ENCODE results near the gene LRRC36. TPM values are rescaled to one million over a fixed set of nuclear protein-coding genes. Genes with fewer than 3 reads are reported as not detected.

LRRC36 gene
- total RNA-seq, 1 donor from 2014 or later: 0.20 TPM

DNA sequence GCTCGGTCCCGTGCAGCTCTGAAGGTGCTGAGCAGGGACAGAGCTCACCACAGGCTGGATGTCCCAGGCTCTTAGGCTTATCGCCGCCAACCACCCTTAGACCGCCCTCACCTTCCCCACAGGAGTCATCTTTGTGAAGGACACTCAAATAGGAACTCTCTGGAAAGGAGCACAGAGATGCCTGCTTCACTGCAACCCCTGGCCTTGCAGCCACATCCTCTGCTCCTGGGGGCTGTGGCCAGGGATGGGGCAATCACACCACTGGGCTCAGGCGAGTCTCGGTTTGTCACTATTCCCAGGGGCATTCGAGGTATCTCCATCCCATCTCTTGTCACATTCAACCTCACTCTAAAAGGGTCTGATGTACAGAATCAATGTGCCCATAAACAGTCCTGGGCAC, 78.7 kb downstream of the LRRC36 start:
- Mint-ChIP-seq H3K4me1 (ENCODE audit: low read depth) (peaks cover 16% of the 10 kb centered on the region), H3K36me3 (ENCODE audit: low read depth) (peaks cover 4% of the 10 kb centered on the region), H3K27me3 (ENCODE audit: low read depth) (no peaks in the 10 kb centered on the region), H3K9me3 (ENCODE audit: low read depth) (no peaks in the 10 kb centered on the region), H3K4me3 (ENCODE audit: unreplicated experiment) (no peak overlapping the region), H3K27ac (ENCODE audit: unreplicated experiment) (no peak overlapping the region)
- DNase-seq (ENCODE audit: low spot score): no peak
- TF ChIP-seq, protein P1, sequence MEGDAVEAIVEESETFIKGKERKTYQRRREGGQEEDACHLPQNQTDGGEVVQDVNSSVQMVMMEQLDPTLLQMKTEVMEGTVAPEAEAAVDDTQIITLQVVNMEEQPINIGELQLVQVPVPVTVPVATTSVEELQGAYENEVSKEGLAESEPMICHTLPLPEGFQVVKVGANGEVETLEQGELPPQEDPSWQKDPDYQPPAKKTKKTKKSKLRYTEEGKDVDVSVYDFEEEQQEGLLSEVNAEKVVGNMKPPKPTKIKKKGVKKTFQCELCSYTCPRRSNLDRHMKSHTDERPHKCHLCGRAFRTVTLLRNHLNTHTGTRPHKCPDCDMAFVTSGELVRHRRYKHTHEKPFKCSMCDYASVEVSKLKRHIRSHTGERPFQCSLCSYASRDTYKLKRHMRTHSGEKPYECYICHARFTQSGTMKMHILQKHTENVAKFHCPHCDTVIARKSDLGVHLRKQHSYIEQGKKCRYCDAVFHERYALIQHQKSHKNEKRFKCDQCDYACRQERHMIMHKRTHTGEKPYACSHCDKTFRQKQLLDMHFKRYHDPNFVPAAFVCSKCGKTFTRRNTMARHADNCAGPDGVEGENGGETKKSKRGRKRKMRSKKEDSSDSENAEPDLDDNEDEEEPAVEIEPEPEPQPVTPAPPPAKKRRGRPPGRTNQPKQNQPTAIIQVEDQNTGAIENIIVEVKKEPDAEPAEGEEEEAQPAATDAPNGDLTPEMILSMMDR (IDR thresholded peaks at IDR 0.05): no peak

DNA sequence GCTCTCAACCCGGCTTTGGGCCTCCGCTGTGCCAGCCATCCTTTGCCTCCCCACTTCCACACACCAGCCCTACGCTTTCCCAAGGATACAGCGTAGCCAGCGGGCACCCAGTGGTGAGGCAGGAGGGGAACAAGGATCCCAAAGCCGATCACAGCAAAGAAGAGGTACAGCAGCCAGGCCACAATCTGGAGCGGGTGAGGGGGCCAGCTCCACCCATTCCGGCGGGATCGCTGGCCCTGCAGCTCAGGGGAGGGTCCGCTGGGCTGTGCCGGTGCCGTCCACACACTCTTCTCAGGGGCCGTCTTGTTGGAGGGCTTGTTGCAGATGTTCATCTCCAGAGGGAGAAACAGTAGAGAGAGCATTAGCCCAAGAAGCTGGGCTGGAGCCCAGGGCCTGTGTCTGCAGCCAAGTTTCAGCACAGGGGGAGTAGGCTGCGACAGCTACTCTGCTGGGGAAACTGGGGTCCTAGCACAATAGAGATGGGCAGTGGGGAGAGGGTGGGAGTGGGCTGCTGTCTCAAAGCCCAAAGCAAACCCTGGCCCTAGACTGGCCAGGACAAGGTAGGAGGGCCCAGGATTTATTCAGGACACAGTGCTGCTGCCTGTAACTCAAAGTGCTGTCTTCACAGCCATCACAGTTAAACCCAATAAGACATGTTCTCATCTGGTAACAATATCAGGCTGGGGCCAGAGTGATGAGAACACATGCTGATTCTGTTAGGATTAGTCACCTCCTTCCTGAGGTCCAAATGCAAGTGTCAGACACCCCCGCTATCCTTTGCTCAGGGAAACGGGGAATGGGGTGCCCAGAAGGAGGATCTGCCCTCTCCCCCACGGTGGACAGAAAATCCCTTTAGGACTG, 79.7 kb downstream of the LRRC36 start:
- TF ChIP-seq, protein P1 (IDR thresholded peaks at IDR 0.05): no peak
- no peaks in the 10 kb centered on the region for H3K9me3 Mint-ChIP-seq (ENCODE audit: low read depth)
- H3K27ac Mint-ChIP-seq (ENCODE audit: unreplicated experiment): peak overlapping the region; percentile 74
- peaks cover 4% of the 10 kb centered on the region for H3K36me3 Mint-ChIP-seq (ENCODE audit: low read depth)
- H3K4me3 Mint-ChIP-seq (ENCODE audit: unreplicated experiment): no peak overlapping the region
- no peaks in the 10 kb centered on the region for H3K27me3 Mint-ChIP-seq (ENCODE audit: low read depth)
- no peak for DNase-seq (ENCODE audit: low spot score)
- peaks cover 16% of the 10 kb centered on the region for H3K4me1 Mint-ChIP-seq (ENCODE audit: low read depth)

DNA sequence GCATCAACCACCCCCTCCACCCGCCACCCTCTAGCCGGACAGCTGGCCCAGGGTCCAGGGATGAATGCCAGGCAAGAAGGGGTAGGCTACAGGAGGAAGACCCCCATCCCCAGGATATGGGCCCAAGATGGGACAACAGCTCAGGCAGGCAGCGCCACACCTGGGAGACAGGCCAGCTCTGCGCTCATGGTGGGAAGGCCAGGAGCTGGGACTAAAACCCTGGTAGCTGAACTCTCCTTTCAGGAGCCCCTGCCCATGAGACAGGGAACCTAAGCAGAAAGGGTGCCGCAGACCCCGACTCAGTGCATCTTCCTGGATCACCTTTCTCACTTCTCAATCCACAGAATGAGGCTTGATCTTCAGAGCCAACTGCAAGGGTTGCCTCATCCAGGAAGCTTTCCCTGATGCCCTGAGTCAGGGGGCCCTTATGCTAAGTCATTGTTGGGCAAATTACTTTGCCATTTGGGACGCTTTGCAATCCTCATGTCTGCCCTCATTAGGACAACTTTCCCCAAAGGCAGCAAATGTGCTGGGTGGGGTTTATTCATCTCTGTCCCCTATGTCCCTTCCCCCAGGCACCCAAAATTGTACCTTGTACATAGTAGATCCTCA, 80.7 kb downstream of the LRRC36 start:
- peaks cover 16% of the 10 kb centered on the region for H3K4me1 Mint-ChIP-seq (ENCODE audit: low read depth)
- no peaks in the 10 kb centered on the region for H3K27me3 Mint-ChIP-seq (ENCODE audit: low read depth)
- H3K36me3 Mint-ChIP-seq (ENCODE audit: low read depth): peaks cover 4% of the 10 kb centered on the region
- no peak for DNase-seq (ENCODE audit: low spot score)
- H3K4me3 Mint-ChIP-seq (ENCODE audit: unreplicated experiment): no peak overlapping the region
- H3K27ac Mint-ChIP-seq (ENCODE audit: unreplicated experiment): peak overlapping the region; percentile 74
- TF ChIP-seq, protein P1 (IDR thresholded peaks at IDR 0.05): no peak
- H3K9me3 Mint-ChIP-seq (ENCODE audit: low read depth): no peaks in the 10 kb centered on the region

DNA sequence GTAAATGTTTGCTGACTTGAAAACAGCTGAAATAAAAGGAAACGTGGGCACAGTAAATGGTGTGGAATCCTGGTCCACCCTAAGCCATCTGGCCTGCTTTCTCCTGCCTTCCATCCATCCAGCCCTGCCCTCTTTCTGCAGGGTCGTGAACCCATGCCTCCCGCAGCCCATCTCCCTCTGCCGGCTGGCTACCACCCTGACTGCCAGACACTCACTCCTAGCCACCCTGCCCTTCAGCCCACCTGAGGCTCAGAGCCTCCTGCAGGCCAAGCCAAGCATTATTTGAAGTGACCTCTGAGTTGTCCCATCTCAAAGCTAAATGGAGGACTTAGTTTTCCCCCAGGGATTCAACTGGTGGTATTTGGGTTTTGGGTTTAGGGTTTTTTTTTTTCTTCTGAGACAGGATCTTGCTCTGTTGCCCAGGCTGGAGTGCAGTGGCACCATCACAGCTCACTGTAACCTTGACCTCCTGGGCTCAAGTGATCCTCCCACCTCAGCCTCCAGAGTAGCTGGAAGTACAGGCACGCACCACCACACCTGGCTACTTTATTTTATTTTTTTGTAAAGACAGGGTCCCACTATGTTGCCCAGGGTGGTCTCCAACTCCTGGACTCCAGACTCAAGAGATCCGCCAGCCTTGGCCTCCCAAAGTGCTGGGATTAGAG, 81.3 kb downstream of the LRRC36 start:
- Mint-ChIP-seq H3K36me3 (ENCODE audit: low read depth) (peaks cover 4% of the 10 kb centered on the region), H3K27me3 (ENCODE audit: low read depth) (no peaks in the 10 kb centered on the region), H3K9me3 (ENCODE audit: low read depth) (no peaks in the 10 kb centered on the region), H3K4me1 (ENCODE audit: low read depth) (peaks cover 16% of the 10 kb centered on the region), H3K27ac (ENCODE audit: unreplicated experiment) (no peak overlapping the region), H3K4me3 (ENCODE audit: unreplicated experiment) (no peak overlapping the region)
- TF ChIP-seq, protein P1 (IDR thresholded peaks at IDR 0.05): no peak
- DNase-seq (ENCODE audit: low spot score): no peak

DNA sequence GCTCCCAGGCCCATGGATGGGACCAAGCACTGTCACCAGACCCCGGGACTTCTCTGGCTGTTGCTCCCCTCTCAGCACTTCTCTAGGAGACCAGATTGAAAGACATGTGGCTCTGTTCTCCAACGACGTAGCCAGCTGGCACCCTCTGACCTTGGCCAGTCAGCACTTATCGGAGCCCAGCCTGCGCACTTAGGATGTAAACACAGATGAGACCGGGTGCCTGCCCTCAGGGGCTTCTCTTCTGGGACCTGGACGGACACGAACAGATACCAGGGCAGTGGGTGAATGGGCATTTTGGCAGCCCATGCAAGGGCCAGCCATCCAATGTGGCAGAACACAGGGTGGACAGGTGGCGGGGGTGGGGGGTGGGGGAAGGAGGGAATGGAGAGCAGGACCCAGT, 83.0 kb downstream of the LRRC36 start:
- no peak overlapping the region for H3K27ac Mint-ChIP-seq (ENCODE audit: unreplicated experiment)
- H3K27me3 Mint-ChIP-seq (ENCODE audit: low read depth): no peaks in the 10 kb centered on the region
- no peak for DNase-seq (ENCODE audit: low spot score)
- no peak overlapping the region for H3K4me3 Mint-ChIP-seq (ENCODE audit: unreplicated experiment)
- peaks cover 16% of the 10 kb centered on the region for H3K4me1 Mint-ChIP-seq (ENCODE audit: low read depth)
- TF ChIP-seq, protein P1 (IDR thresholded peaks at IDR 0.05): no peak
- H3K9me3 Mint-ChIP-seq (ENCODE audit: low read depth): no peaks in the 10 kb centered on the region
- H3K36me3 Mint-ChIP-seq (ENCODE audit: low read depth): no peaks in the 10 kb centered on the region
